GM12892 (cell line): ENCODE results near the gene RCBTB1.

Source experiments
- POLR2A ChIP-seq: IDR thresholded peaks from 2 replicates; pipeline ENCODE4 v1.6.1; 2011; ENCODE audit warnings: low read depth, low read length, control low read depth
- TAF1 ChIP-seq: IDR thresholded peaks from 2 replicates; pipeline ENCODE4 v1.6.1; 2011; ENCODE audit warnings: low read depth, mild to moderate bottlenecking, control low read depth, low read length, borderline replicate concordance

- TF ChIP-seq POLR2A (no peak), TAF1 (no peak)
Observed at GRCh38 chr13:49580980-49581680, 4.2 kb downstream of the RCBTB1 start.
